Measurements from ENCODE around the gene PPM1F. TPM values are rescaled to one million over a fixed set of nuclear protein-coding genes. Genes with fewer than 3 reads are reported as not detected.

Gene PPM1F
- total RNA-seq, 1 donor = 30.6 TPM

DNA sequence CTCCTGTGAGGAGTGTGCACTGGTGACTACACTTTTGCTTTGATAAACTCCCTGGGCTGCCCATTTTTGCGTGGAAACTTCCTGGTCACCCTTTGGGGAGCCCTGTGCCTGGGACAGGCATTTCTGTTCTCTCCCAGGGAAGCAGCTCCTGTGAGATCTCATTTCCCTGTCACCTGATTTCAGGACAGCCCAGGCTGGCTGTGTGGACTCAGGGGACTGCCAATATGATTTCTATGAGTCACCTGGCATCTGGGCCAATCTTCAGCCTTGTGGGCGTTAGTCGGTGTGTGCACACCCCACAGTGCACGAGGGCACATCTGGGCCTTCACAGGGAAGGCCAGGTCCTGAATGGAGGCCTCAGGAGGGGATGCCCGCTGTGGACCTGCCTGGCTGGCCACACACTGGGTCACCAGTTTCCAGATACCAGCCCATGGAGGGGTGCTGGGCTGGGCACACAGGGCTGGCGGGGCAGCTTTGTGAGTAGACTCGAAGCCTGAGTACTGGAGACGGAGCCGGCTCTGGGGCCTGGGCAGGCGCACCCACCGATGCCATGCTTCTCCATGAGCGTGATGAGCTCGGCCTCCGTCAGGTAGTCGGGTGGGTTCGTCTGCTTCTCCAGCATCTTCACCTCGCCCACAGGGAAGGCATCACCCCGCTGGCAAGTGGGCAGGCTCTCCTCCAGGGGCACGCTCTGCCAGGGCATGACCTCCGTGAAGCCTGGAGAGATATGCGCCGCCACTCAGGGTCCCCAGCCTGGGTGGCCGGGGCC, 9.4 kb upstream of the PPM1F start:
- H3K4me3 ChIP-seq (ENCODE audit: low read depth, low read length) = no peak overlapping the region
- no peak for TF ChIP-seq CTCF (IDR thresholded peaks at IDR 0.05; ENCODE audit: insufficient read depth, low read length)
- DNase-seq (ENCODE audit: low read depth) = peak; percentile 41

DNA sequence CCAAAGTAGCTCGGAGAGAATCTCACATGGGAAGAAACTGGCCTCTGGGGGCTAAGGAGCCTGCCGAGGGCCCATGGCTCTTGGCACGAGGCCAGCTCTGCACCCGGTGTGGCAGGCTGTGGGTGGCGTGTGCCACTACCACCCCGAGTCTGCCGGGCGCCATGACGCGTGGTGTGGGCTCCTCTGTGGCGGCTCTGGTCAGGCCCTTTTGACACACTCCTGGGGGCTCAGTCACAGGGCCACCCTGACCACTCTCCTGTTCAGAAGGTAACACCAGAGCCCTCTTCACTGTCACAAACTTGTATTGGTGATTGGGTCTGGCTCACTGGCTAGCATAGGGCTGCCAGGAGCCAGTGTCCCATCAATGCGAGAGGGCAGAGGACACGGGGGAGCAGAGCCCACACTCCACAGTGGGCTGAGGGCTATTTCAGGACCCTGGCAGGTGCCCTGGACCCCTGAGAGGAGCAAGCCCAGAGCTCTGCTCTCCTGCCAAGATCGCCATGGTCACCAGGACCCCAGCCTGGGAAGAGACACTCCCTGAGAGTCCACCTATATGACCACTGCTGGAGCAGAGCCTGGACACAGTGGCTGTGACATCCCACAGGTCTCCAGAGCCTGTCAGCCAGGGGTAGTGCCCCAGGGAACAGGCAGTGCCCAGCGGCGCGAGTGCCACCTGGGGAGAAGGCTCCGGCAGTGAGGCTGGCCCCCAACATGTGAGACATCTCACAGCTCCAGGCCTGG, 8.6 kb upstream of the PPM1F start:
- DNase-seq (ENCODE audit: low read depth) = no peak
- no peak overlapping the region for H3K4me3 ChIP-seq (ENCODE audit: low read depth, low read length)
- TF ChIP-seq CTCF (IDR thresholded peaks at IDR 0.05; ENCODE audit: insufficient read depth, low read length) = no peak

DNA sequence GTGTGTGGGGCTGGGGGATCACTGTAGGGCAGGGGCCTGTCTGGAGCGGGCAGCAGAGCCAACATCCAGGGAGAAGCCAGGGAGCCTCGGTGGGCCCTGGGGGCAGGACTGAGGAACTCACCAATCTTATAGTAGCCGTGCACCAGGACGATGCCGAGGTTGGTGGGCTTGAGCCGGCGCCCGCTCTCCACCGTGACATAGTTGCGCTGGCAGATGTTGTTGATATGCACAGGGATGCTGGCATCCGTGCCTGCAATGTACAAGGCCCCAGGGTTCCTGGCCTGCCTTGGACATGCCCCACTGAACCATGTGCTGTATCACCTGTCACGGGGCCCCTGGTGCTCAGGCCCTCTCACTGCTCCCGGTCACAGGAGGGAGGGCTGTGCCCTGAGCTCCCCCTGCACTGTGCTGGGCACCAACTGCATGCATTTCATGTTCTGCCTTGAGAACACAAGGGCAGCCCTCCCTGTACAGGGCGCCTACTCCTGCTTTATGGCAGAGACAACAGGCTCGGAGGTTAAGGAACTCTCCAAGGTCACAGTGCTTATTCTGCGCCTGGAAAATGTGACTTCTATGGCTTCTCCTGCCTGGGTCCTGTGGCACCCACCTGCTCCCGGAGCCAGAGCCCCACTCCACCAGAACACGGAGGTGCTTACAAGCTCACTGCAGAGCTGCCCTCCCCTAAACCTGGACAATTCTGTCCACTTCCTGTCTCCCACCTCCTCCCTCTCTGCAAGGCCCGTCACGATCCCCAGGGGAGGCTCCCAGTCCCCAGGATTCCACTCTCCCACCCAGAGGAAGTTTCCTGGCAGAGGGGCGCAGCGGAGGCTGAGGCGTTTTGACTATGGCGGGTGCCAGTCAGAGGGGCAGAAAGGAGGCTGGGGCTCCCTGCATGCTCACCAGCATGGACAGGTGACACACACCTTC, 7.8 kb upstream of the PPM1F start:
- no peak for DNase-seq (ENCODE audit: low read depth)
- TF ChIP-seq CTCF (IDR thresholded peaks at IDR 0.05; ENCODE audit: insufficient read depth, low read length) = no peak
- H3K4me3 ChIP-seq (ENCODE audit: low read depth, low read length) = no peak overlapping the region

GRCh38 chr22:21959274-21960074, 6.8 kb upstream of the PPM1F start:
- no peak for DNase-seq (ENCODE audit: low read depth)
- TF ChIP-seq CTCF (IDR thresholded peaks at IDR 0.05; ENCODE audit: insufficient read depth, low read length) = no peak
- no peak overlapping the region for H3K4me3 ChIP-seq (ENCODE audit: low read depth, low read length)

- no peak overlapping the region for H3K4me3 ChIP-seq (ENCODE audit: low read depth, low read length)
- DNase-seq (ENCODE audit: low read depth) = no peak
- TF ChIP-seq CTCF (IDR thresholded peaks at IDR 0.05; ENCODE audit: insufficient read depth, low read length) = no peak
These were observed 6.0 kb upstream of the PPM1F start for GRCh38 chr22:21958360-21959273.

Data from fibroblast of the aortic adventitia (primary cell).